Fibroblast of lung (primary cell): Measurements from ENCODE around the gene NOS3. TPM values are rescaled to one million over a fixed set of nuclear protein-coding genes. Genes with fewer than 3 reads are reported as not detected.

Source experiments
- DNase-seq, 2 donors: peaks; one replicate each; pipeline versions ENCODE4 v3.0.0 to v3.0.0-alpha.2; 2010; ENCODE audit warnings: low read depth in 2 of 2
- H2AFZ ChIP-seq: 2 replicates; pipeline ENCODE4 v1.5.1; 2012; ENCODE audit warnings: low read length, control low read depth, inconsistent platforms
- H3K27ac ChIP-seq: 2 replicates; pipeline ENCODE4 v1.5.1; 2011; ENCODE audit warnings: low read length, control low read depth; ENCODE audit not compliant: insufficient read depth
- H3K27me3 ChIP-seq: 2 replicates; pipeline ENCODE4 v1.5.1; 2011; ENCODE audit warnings: mild to moderate bottlenecking, low read length; ENCODE audit not compliant: control insufficient read depth, insufficient read depth
- H3K36me3 ChIP-seq: 2 replicates; pipeline ENCODE4 v1.5.1; 2011; ENCODE audit warnings: low read length; ENCODE audit not compliant: control insufficient read depth, insufficient read depth
- H3K4me1 ChIP-seq: 2 replicates; pipeline ENCODE4 v1.5.1; 2011; ENCODE audit warnings: low read length; ENCODE audit not compliant: control insufficient read depth, insufficient read depth; ENCODE audit errors: extremely low read depth
- H3K4me2 ChIP-seq: 2 replicates; pipeline ENCODE4 v1.5.1; 2011; ENCODE audit warnings: low read length, control low read depth; ENCODE audit not compliant: insufficient read depth; ENCODE audit errors: extremely low read depth
- H3K4me3 ChIP-seq, 4 experiments: fragments of 200-600 bp in 1 of 4; sonication (generic) in 1 of 4; replicated peaks in 1 of 4; 2 replicates each; pipeline ENCODE4 v1.5.1; 2011 to 2016; ENCODE audit warnings: low read length in 4 of 4, low read depth in 3 of 4, mild to moderate bottlenecking in 3 of 4, control low read depth in 2 of 4, inconsistent platforms in 1 of 4, mixed read lengths in 1 of 4; ENCODE audit not compliant: insufficient read depth in 1 of 4; ENCODE audit errors: control extremely low read depth in 1 of 4
- H3K79me2 ChIP-seq: 2 replicates; pipeline ENCODE4 v1.5.1; 2012; ENCODE audit warnings: mild to moderate bottlenecking, low read length, inconsistent platforms; ENCODE audit not compliant: control insufficient read depth, insufficient read depth
- H3K9ac ChIP-seq: 2 replicates; pipeline ENCODE4 v1.5.1; 2011; ENCODE audit warnings: mild to moderate bottlenecking, low read length, control low read depth; ENCODE audit not compliant: insufficient read depth
- H3K9me3 ChIP-seq: 2 replicates; pipeline ENCODE4 v1.5.1; 2012; ENCODE audit warnings: low read depth, low read length; ENCODE audit not compliant: control insufficient read depth, insufficient read depth
- H4K20me1 ChIP-seq: 2 replicates; pipeline ENCODE4 v1.5.1; 2011; ENCODE audit warnings: low read length; ENCODE audit not compliant: control insufficient read depth, insufficient read depth; ENCODE audit errors: extremely low read depth
- CTCF ChIP-seq, 2 donors: IDR thresholded peaks in 1 of 2; conservative IDR thresholded peaks in 1 of 2; 1 replicate in 1 of 2; 2 replicates in 1 of 2; pipeline ENCODE4 v1.5.1; 2011 to 2012; ENCODE audit warnings: low read length in 2 of 2, control low read depth in 1 of 2, inconsistent platforms in 1 of 2, low read depth in 1 of 2, mild to moderate bottlenecking in 1 of 2
- EZH2 ChIP-seq: IDR thresholded peaks from 2 replicates; pipeline ENCODE4 v1.5.1; 2012; ENCODE audit warnings: low read length, control low read depth, mild to moderate bottlenecking; ENCODE audit errors: missing control alignments
- polyA plus RNA-seq, 2 donors: library from polyadenylated mRNA; depleted of rRNA in 1 of 2; stranded (reverse) in 1 of 2; unstranded in 1 of 2; fragments of >200 nt; gene quantifications; 2 replicates each; pipeline ENCODE4 v1.2.1, GENCODE V29; 2011 to 2012; ENCODE audit warnings: missing spikeins in 1 of 2
- total RNA-seq: library from RNA; depleted of rRNA; stranded (reverse); fragments of >200 nt; gene quantifications from 2 replicates; pipeline ENCODE4 v1.2.1, GENCODE V29; 2014

The NOS3 gene
- total and polyA plus RNA-seq, 2 donors (not counting 1 experiment from before 2014, with no cell fraction given), result 0.12 to 0.50 TPM

GRCh38 chr7:151005566-151005965, 14.7 kb downstream of the NOS3 start:
- no peak overlapping the region for H3K4me3 ChIP-seq
- H3K9ac ChIP-seq, result no peak overlapping the region
- H3K27me3 ChIP-seq, result no peaks in the 10 kb centered on the region
- H3K4me1 ChIP-seq, result no peaks in the 10 kb centered on the region
- H4K20me1 ChIP-seq, result no peaks in the 10 kb centered on the region
- H3K27ac ChIP-seq, result no peak overlapping the region
- no peaks in the 10 kb centered on the region for H3K79me2 ChIP-seq
- no peak for TF ChIP-seq EZH2
- no peak for TF ChIP-seq CTCF (conservative IDR thresholded peaks at IDR 0.05 in 1 of 2, IDR thresholded peaks at IDR 0.05 in 1 of 2; ENCODE audit: low read depth in 1 of 2, low read length in 2 of 2)
- DNase-seq, result no peak
- no peaks in the 10 kb centered on the region for H3K36me3 ChIP-seq
- no peak overlapping the region for H2AFZ ChIP-seq
- no peak overlapping the region for H3K4me2 ChIP-seq
- no peaks in the 10 kb centered on the region for H3K9me3 ChIP-seq

- Histone ChIP-seq H3K36me3 (no peaks in the 10 kb centered on the region), H3K27ac (no peak overlapping the region), H3K4me1 (no peaks in the 10 kb centered on the region), H3K79me2 (no peaks in the 10 kb centered on the region), H3K27me3 (no peaks in the 10 kb centered on the region), H3K4me3 (no peak overlapping the region), H2AFZ (no peak overlapping the region), H3K4me2 (no peak overlapping the region), H3K9me3 (no peaks in the 10 kb centered on the region), H3K9ac (no peak overlapping the region), H4K20me1 (no peaks in the 10 kb centered on the region)
- no peak for DNase-seq
- TF ChIP-seq EZH2 (no peak), CTCF (conservative IDR thresholded peaks at IDR 0.05 in 1 of 2, IDR thresholded peaks at IDR 0.05 in 1 of 2; ENCODE audit: low read depth in 1 of 2, low read length in 2 of 2) (no peak)
These were observed 15.9 kb downstream of the NOS3 start for GRCh38 chr7:151006590-151007300.

- Histone ChIP-seq H3K27me3 (peaks cover 3% of the 10 kb centered on the region), H3K79me2 (no peaks in the 10 kb centered on the region), H3K4me1 (no peaks in the 10 kb centered on the region), H3K4me3 (no peak overlapping the region), H3K9me3 (no peaks in the 10 kb centered on the region), H3K27ac (no peak overlapping the region), H3K4me2 (no peak overlapping the region), H4K20me1 (no peaks in the 10 kb centered on the region), H3K9ac (no peak overlapping the region), H3K36me3 (no peaks in the 10 kb centered on the region), H2AFZ (no peak overlapping the region)
- TF ChIP-seq EZH2 (no peak), CTCF (conservative IDR thresholded peaks at IDR 0.05 in 1 of 2, IDR thresholded peaks at IDR 0.05 in 1 of 2; ENCODE audit: low read depth in 1 of 2, low read length in 2 of 2) (no peak)
- no peak for DNase-seq
These were observed 16.7 kb downstream of the NOS3 start for GRCh38 chr7:151007469-151007898.
